ENCODE results near the gene COL12A1. TPM values are rescaled to one million over a fixed set of nuclear protein-coding genes. Genes with fewer than 3 reads are reported as not detected.

COL12A1 gene
- total RNA-seq, 4 donors from 2014 or later, result 42.2 to 132 (median 55.0) TPM

DNA sequence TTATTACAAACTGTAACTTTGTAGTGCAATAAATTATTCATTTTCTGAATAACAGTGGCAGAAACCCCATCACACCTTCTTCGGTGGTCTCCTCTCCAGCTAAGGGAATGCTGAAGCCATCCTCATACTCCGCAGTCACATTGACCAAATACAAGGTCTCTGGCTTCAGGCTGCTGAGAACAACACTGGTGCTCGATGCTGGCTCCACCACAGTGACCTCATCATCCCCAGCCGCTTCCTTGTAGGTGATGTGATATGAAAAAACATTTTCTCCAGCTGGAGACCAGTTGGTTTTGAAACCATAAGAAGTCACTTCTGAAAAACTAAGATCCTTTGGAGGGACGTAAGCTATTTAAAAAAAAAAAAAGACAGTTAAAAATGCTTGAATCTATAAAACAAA is 25.0 kb downstream of the COL12A1 start:
- no peak for DNase-seq (ENCODE audit: low spot score in 2 of 2)
- no peak overlapping the region for H3K4me3 ChIP-seq (ENCODE audit: low read depth, poor library complexity, severe bottlenecking)
- 89% methylated on average over 5 of the region's 5 CpGs for WGBS, 2 donors
- TF ChIP-seq, protein P1, sequence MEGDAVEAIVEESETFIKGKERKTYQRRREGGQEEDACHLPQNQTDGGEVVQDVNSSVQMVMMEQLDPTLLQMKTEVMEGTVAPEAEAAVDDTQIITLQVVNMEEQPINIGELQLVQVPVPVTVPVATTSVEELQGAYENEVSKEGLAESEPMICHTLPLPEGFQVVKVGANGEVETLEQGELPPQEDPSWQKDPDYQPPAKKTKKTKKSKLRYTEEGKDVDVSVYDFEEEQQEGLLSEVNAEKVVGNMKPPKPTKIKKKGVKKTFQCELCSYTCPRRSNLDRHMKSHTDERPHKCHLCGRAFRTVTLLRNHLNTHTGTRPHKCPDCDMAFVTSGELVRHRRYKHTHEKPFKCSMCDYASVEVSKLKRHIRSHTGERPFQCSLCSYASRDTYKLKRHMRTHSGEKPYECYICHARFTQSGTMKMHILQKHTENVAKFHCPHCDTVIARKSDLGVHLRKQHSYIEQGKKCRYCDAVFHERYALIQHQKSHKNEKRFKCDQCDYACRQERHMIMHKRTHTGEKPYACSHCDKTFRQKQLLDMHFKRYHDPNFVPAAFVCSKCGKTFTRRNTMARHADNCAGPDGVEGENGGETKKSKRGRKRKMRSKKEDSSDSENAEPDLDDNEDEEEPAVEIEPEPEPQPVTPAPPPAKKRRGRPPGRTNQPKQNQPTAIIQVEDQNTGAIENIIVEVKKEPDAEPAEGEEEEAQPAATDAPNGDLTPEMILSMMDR (IDR thresholded peaks at IDR 0.05), result no peak
- no peak for TF ChIP-seq POLR2A (IDR thresholded peaks at IDR 0.05)
- intact Hi-C loops (cut with DNase I; ENCODE audit: low total_unique reads), result no loop called here

DNA sequence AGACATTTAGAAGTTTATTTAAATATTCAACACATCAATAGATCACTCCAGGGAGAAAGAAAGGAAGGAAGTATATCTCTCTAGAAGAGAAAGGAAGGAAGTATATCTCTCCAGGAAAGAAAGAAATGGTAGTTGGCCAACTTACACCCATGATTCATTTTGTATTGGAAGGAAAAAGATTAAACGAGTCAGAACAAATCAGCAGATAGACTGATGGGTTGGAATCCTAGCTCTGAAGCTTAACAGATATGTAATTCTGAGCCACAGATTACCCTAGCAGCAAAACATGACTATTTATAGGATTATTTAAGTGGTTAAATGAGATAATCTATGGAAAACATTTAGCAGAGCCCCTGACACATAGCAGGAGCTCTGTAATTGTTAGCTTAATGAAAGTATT is 27.1 kb downstream of the COL12A1 start:
- TF ChIP-seq, protein P1 (IDR thresholded peaks at IDR 0.05), result no peak
- TF ChIP-seq POLR2A (IDR thresholded peaks at IDR 0.05), result no peak
- intact Hi-C loops (cut with DNase I; ENCODE audit: low total_unique reads), result no loop called here
- WGBS, 2 donors, result 32% methylated on average over 1 of the region's 1 CpG
- no peak overlapping the region for H3K4me3 ChIP-seq (ENCODE audit: low read depth, poor library complexity, severe bottlenecking)
- no peak for DNase-seq (ENCODE audit: low spot score in 2 of 2)

DNA sequence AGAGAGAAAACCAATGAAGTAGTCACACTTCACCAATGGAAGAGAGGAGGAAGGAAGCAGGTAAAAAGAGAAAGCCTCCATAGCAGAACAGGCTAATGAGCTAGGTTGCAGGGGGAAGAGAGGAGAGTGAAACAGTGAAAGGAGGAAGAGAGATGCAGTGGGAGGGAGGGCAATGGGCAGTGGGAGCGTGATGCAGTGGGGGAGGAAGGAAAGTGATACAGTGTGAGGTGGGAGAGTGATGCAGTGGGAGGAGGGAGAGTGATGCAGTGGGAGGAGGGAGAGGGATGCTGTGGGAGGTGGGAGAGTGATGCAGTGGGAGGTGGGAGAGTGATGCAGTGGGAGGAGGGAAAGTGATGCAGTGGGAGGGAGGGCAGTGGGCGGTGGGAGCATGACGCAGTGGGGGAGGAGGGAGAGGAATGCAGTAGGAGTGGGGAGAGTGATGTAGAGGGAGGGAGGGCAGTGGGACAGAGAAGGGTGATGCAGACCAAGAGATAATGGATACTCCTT is 29.7 kb downstream of the COL12A1 start:
- DNase-seq (ENCODE audit: low spot score in 2 of 2), result no peak
- 87 to 90% methylated on average over 3 of the region's 3 CpGs for WGBS, 2 donors
- intact Hi-C loops (cut with DNase I; ENCODE audit: low total_unique reads), result no loop called here
- TF ChIP-seq POLR2A (IDR thresholded peaks at IDR 0.05), result no peak
- no peak overlapping the region for H3K4me3 ChIP-seq (ENCODE audit: low read depth, poor library complexity, severe bottlenecking)

DNA sequence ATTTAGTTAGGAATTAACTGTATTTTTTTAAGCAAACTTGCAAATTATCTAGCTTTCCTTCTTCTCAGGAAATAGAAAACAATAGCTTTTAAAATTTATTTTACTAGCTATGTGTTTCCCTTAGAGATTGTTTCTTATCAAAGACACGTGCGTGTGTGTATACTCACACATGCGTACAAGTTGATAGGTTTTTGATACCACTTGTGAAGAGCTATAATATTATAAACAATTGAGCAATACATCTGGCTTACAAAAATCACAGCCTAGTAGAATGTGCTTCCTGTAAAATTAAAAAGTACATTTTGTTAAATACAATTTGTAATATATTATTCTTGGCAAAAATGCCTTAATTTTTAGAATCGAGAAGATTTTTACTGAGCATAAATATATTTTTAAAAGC is 33.9 kb downstream of the COL12A1 start:
- DNase-seq (ENCODE audit: low spot score in 2 of 2), result no peak
- H3K4me3 ChIP-seq (ENCODE audit: low read depth, poor library complexity, severe bottlenecking), result no peak overlapping the region
- no peak for TF ChIP-seq POLR2A (IDR thresholded peaks at IDR 0.05)
- TF ChIP-seq, protein P1 (IDR thresholded peaks at IDR 0.05), result no peak
- WGBS, 2 donors, result 69 to 74% methylated on average over 4 of the region's 4 CpGs
- intact Hi-C loops (cut with DNase I; ENCODE audit: low total_unique reads), result no loop called here

DNA sequence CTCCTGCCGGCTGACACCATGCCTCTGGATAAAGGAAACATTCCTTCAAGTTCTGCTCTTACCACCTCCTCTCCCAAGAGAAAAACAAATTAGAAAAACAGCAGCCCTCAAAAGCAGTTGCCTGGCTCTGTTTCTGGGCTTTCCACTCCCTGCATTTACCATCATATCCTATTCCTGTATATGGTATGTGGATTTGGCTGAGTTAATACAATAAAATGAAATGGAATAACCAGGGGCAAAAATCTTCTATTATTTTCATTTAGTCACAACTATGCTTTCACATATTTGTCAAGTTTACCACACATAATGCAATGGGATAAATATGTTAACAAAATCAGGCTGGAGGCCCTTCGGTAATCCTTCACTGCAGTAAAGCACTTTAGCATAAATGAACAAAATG is 34.3 kb downstream of the COL12A1 start:
- intact Hi-C loops (cut with DNase I; ENCODE audit: low total_unique reads), result no loop called here
- no peak for DNase-seq (ENCODE audit: low spot score in 2 of 2)
- TF ChIP-seq, protein P1 (IDR thresholded peaks at IDR 0.05), result no peak
- TF ChIP-seq POLR2A (IDR thresholded peaks at IDR 0.05), result no peak
- no peak overlapping the region for H3K4me3 ChIP-seq (ENCODE audit: low read depth, poor library complexity, severe bottlenecking)
- 44 to 56% methylated on average over 2 of the region's 2 CpGs for WGBS, 2 donors

DNA sequence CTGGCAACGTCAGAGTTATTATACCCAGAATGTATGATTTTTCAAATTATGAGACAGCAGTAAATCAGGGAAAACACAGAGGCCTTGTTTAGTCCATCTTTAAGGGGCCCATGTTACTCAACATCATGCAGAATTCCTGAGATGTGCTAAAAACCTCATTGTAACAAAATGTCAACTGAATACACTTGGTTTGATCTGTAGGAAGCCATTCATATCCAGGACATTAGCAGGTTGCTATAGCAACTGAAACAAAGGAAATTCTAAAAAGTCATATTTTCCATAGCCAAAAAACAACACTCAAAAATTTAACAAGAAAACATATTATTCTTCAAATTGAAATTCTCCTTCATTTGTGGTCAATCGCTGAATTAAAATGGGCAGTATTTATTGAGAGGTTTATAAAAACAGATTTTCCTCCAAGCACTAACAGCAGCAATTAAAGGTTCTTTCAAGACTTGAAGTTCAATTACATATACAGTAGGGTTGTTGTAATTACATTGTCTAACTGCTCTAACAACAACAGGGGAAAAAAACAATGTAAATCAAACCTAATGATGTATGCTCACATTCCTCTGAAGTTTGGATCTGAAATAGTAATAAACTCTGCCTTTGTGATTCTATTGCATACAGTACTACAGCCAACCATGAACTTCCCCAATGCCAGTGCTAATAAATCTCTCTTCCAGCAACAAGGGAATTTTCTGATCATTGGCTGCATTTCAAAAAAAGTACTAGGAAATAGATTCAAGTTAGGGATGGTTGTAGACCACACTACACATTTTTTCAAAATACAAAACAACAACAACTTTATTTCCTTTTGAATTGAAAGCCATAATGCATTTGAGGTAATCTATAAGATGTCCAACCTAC is 34.9 kb downstream of the COL12A1 start:
- intact Hi-C loops (cut with DNase I; ENCODE audit: low total_unique reads), result no loop called here
- TF ChIP-seq, protein P1 (IDR thresholded peaks at IDR 0.05), result no peak
- no peak for TF ChIP-seq POLR2A (IDR thresholded peaks at IDR 0.05)
- 52 to 59% methylated on average over 2 of the region's 2 CpGs for WGBS, 2 donors

More for the DNA sequence above, 34.9 kb downstream of the COL12A1 start:
- DNase-seq (ENCODE audit: low spot score in 2 of 2), result no peak
- no peak overlapping the region for H3K4me3 ChIP-seq (ENCODE audit: low read depth, poor library complexity, severe bottlenecking)
